Fibroblast of gingiva (primary cell): ENCODE results near the gene NPW.
A peak's percentile ranks its signal among the peaks of the same experiment; 100 is the strongest.
"Not testable (repeated sequence)": the region's sequence is repeated elsewhere in the genome, so short reads cannot be mapped to it uniquely, and the experiment has no call there.

ENCODE experiments used
- DNase-seq: peaks from one replicate; pipeline ENCODE4 v3.0.0-alpha.2; 2011; ENCODE audit warnings: low read depth

The NPW gene

GRCh38 chr16:2023092-2024031 lies 3.8 kb downstream of the NPW start:
- peak; percentile 76 for DNase-seq

GRCh38 chr16:2024032-2024420 lies 4.4 kb downstream of the NPW start:
- no peak for DNase-seq

- no peak for DNase-seq
Observed at GRCh38 chr16:2025251-2025650, 5.7 kb downstream of the NPW start.

GRCh38 chr16:2025878-2026460 lies 6.4 kb downstream of the NPW start:
- DNase-seq = no peak

- no peak for DNase-seq
Observed at GRCh38 chr16:2026461-2027023, 7.0 kb downstream of the NPW start, which contains the start of gene NHERF2. NHERF2 (plus strand) TSS chr16:2026902; CDS start chr16:2027006, 104 bp downstream.

- DNase-seq = no peak
Observed at GRCh38 chr16:2027024-2028010, 7.7 kb downstream of the NPW start.

GRCh38 chr16:2028146-2028545 lies 8.6 kb downstream of the NPW start:
- no peak for DNase-seq

- DNase-seq = no peak
Observed at GRCh38 chr16:2028620-2029220, 9.1 kb downstream of the NPW start.

- DNase-seq = no peak
Observed at GRCh38 chr16:2029350-2029749, 9.8 kb downstream of the NPW start.

- DNase-seq = no peak
Observed at GRCh38 chr16:2030036-2030435, 10.5 kb downstream of the NPW start.

GRCh38 chr16:2031081-2031577 lies 11.5 kb downstream of the NPW start:
- no peak for DNase-seq

- DNase-seq = peak; percentile 36
Observed at GRCh38 chr16:2032285-2033056, 12.9 kb downstream of the NPW start.

GRCh38 chr16:2033057-2033908 lies 13.7 kb downstream of the NPW start:
- DNase-seq = peak; percentile 87

- DNase-seq = not testable (repeated sequence)
Observed at GRCh38 chr16:2033909-2034695, 14.5 kb downstream of the NPW start.

- DNase-seq = no peak
Observed at GRCh38 chr16:2034696-2035430, 15.3 kb downstream of the NPW start.

- DNase-seq = peak; percentile 97
Observed at GRCh38 chr16:2035431-2036199, 16.0 kb downstream of the NPW start.
